ENCODE data around the gene AHI1.

AHI1 gene

DNA sequence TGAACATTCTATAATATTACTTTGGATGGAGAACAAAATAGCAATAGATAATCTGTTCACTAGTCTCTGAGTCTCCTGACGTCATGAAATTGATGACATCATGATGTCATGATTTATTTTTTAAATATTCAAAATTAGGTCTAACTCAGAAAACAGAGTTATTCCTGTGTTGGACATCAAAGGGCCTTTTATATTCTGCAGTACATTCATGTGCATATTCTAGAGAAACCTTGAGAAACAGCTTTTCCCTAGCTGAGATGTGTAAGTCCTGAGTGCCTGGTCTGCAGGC is 263.1 kb downstream of the AHI1 start:
- no peak for DNase-seq
- in situ Hi-C loops (cut with HindIII; ENCODE audit: low pct_ligation_motif_present, low pct_unique_long_range_greater_than_20kb, low sequenced_read_pairs) = no loop called here

GRCh38 chr6:135233686-135234491 is 263.7 kb downstream of the AHI1 start:
- in situ Hi-C loops (cut with HindIII; ENCODE audit: low pct_ligation_motif_present, low pct_unique_long_range_greater_than_20kb, low sequenced_read_pairs) = no loop called here

More at GRCh38 chr6:135233686-135234491, 263.7 kb downstream of the AHI1 start:
- DNase-seq = no peak
